AG09319 (cell line): Measurements from ENCODE around the gene CDS1.
A peak's percentile ranks its signal among the peaks of the same experiment; 100 is the strongest.

ENCODE experiments used
- DNase-seq: peaks from one replicate; pipeline ENCODE4 v3.0.0-alpha.2; 2010; ENCODE audit warnings: low read depth; ENCODE audit errors: extremely low read depth
- CTCF ChIP-seq: IDR thresholded peaks from 2 replicates; pipeline ENCODE4 v1.5.1; 2011; ENCODE audit warnings: low read depth, mild to moderate bottlenecking, inconsistent platforms, low read length, moderate library complexity

Gene CDS1

GRCh38 chr4:84683064-84683850 lies 100.3 kb downstream of the CDS1 start:
- DNase-seq: no peak
- TF ChIP-seq CTCF: no peak

- DNase-seq: no peak
- no peak for TF ChIP-seq CTCF
Measured at GRCh38 chr4:84684361-84684760, 101.4 kb downstream of the CDS1 start.

GRCh38 chr4:84685105-84685504 lies 102.2 kb downstream of the CDS1 start:
- DNase-seq: no peak
- no peak for TF ChIP-seq CTCF

- no peak for DNase-seq
- no peak for TF ChIP-seq CTCF
Measured at GRCh38 chr4:84688605-84689004, 105.7 kb downstream of the CDS1 start.

DNA sequence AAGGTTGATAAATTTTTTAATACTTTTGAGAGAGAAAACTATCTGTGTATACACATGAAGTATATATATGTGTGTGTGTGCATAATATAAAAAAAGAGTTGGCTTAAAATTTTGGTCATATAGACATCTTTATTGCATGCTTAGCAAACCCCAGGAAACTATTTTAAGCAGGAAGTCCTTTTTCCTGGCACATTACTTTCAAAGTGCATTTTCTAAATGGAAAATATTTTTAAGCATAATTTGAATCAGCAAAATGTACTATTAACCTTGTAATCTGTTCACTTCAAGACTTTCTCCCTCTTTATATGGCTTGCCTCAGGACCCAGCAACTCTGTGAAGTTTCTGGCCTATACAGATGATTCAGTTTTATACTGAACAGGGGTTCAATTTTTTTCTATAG lies 106.3 kb downstream of the CDS1 start:
- TF ChIP-seq CTCF: no peak
- DNase-seq: no peak

GRCh38 chr4:84690481-84690880 lies 107.6 kb downstream of the CDS1 start:
- DNase-seq: no peak
- TF ChIP-seq CTCF: no peak

DNA sequence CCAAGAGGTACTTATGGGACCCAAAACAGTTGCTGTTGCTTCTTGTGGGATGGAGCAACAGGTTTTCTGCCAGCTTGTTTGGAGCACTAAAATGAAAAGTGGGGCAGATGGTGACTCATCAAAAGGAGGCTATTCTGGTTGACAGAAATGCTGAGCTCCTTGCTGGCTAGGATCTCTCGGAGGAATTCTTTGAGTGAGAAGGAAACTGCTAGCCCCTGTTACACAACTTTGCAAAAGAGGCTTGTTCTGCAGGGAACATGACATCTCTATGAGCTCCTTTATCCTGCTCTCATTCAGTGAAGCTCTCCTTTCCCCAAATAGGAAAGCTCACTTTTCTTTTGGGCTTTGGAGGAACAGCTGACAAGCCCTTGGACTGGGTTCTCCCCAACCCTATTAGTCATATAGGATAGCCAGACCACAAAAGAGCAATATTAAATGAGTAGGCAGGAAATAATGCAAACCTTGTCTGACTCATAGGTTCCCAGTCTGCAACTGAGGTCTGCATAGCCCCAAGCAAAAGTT lies 108.3 kb downstream of the CDS1 start:
- TF ChIP-seq CTCF: no peak
- DNase-seq: peak; percentile 61
